Measurements from ENCODE around the gene NUP214.
"Not testable (repeated sequence)": the region's sequence is repeated elsewhere in the genome, so short reads cannot be mapped to it uniquely, and the experiment has no call there.

The NUP214 gene

GRCh38 chr9:131145245-131145644, 19.9 kb downstream of the NUP214 start:
- WGBS (ENCODE audit: insufficient coverage), result 89% methylated on average over 1 of the region's 2 CpGs
- Histone ChIP-seq H3K4me3 (ENCODE audit: control insufficient read depth in 1 of 7, extremely low read depth in 1 of 7, insufficient read depth in 4 of 7, low read depth in 2 of 7, low read length in 6 of 7) (no peak overlapping the region), H3K36me3 (ENCODE audit: control insufficient read depth in 4 of 4, insufficient read depth in 4 of 4, low read length in 3 of 4) (peaks cover 36 to 87% (median 59%) of the 10 kb centered on the region in 4 experiments), H3K27me3 (replicated peaks in 2 of 5; ENCODE audit: control insufficient read depth in 4 of 5, insufficient read depth in 5 of 5, low read length in 4 of 5) (no peaks in the 10 kb centered on the region), H3K27ac (ENCODE audit: insufficient read depth in 1 of 2, low read depth in 1 of 2, low read length in 2 of 2, poor library complexity in 1 of 2, severe bottlenecking in 2 of 2) (no peak overlapping the region), H3K9me3 (ENCODE audit: control extremely low read depth in 1 of 5, control insufficient read depth in 4 of 5, insufficient read depth in 2 of 5, low read depth in 1 of 5, low read length in 4 of 5) (no peaks in the 10 kb centered on the region), H3K4me1 (ENCODE audit: control extremely low read depth in 1 of 4, control insufficient read depth in 4 of 4, insufficient read depth in 4 of 4, low read length in 3 of 4) (peaks cover 0 to 13% (median 11%) of the 10 kb centered on the region in 4 experiments)
- ChIA-PET CTCF (interaction anchor here (1.1 kb wide), 1 partner anchor 11 kb away, joined by 3 read pairs; no protein-coding TSS in a partner anchor), POLR2A (no interaction called here)
- DNase-seq, result no peak

DNA sequence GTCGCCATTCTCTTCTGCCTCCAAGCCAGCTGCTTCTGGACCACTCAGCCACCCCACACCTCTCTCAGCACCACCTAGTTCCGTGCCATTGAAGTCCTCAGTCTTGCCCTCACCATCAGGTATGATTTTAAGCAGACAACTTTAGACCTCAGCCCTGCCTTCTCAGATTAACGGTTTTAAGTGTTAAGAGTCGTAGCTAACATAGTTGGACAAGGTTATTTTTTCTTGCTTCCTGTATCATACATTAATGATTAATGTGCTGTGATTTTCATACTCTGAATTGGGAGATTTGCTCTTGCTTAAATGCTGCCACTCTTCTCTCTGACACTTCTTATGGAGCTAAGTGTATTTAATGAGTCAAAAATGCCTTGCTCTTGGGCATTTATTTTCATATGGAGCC, 20.8 kb downstream of the NUP214 start:
- peaks cover 38 to 85% (median 60%) of the 10 kb centered on the region in 4 experiments for H3K36me3 ChIP-seq (ENCODE audit: control insufficient read depth in 4 of 4, insufficient read depth in 4 of 4, low read length in 3 of 4)
- POLR2A ChIA-PET, result no interaction called here

GRCh38 chr9:131148276-131148675, 22.9 kb downstream of the NUP214 start:
- Histone ChIP-seq H3K27ac (ENCODE audit: insufficient read depth in 1 of 2, low read depth in 1 of 2, low read length in 2 of 2, poor library complexity in 1 of 2, severe bottlenecking in 2 of 2) (peak overlapping the region; percentile 2 to 5), H3K4me1 (ENCODE audit: control extremely low read depth in 1 of 4, control insufficient read depth in 4 of 4, insufficient read depth in 4 of 4, low read length in 3 of 4) (peaks cover 0 to 18% (median 14%) of the 10 kb centered on the region in 4 experiments), H3K9me3 (ENCODE audit: control extremely low read depth in 1 of 5, control insufficient read depth in 4 of 5, insufficient read depth in 2 of 5, low read depth in 1 of 5, low read length in 4 of 5) (no peaks in the 10 kb centered on the region), H3K36me3 (ENCODE audit: control insufficient read depth in 4 of 4, insufficient read depth in 4 of 4, low read length in 3 of 4) (peaks cover 39 to 91% (median 65%) of the 10 kb centered on the region in 4 experiments), H3K27me3 (replicated peaks in 2 of 5; ENCODE audit: control insufficient read depth in 4 of 5, insufficient read depth in 5 of 5, low read length in 4 of 5) (no peaks in the 10 kb centered on the region), H3K4me3 (ENCODE audit: control insufficient read depth in 1 of 7, extremely low read depth in 1 of 7, insufficient read depth in 4 of 7, low read depth in 2 of 7, low read length in 6 of 7) (no peak overlapping the region)
- no peak for DNase-seq
- ChIA-PET POLR2A (no interaction called here), CTCF (no interaction called here)
- whole genome bisulfite sequencing (ENCODE audit: insufficient coverage), result no CpG with 5 or more reads among the region's 3 CpGs

More for the DNA sequence above, 20.8 kb downstream of the NUP214 start:
- WGBS (ENCODE audit: insufficient coverage), result 100% methylated on average over 2 of the region's 4 CpGs
- Histone ChIP-seq H3K27me3 (replicated peaks in 2 of 5; ENCODE audit: control insufficient read depth in 4 of 5, insufficient read depth in 5 of 5, low read length in 4 of 5) (no peaks in the 10 kb centered on the region), H3K4me3 (ENCODE audit: control insufficient read depth in 1 of 7, extremely low read depth in 1 of 7, insufficient read depth in 4 of 7, low read depth in 2 of 7, low read length in 6 of 7) (no peak overlapping the region), H3K9me3 (ENCODE audit: control extremely low read depth in 1 of 5, control insufficient read depth in 4 of 5, insufficient read depth in 2 of 5, low read depth in 1 of 5, low read length in 4 of 5) (no peaks in the 10 kb centered on the region), H3K4me1 (ENCODE audit: control extremely low read depth in 1 of 4, control insufficient read depth in 4 of 4, insufficient read depth in 4 of 4, low read length in 3 of 4) (peaks cover 0 to 18% (median 14%) of the 10 kb centered on the region in 4 experiments), H3K27ac (ENCODE audit: insufficient read depth in 1 of 2, low read depth in 1 of 2, low read length in 2 of 2, poor library complexity in 1 of 2, severe bottlenecking in 2 of 2) (no peak overlapping the region)
- no peak for DNase-seq
- CTCF ChIA-PET, result interaction anchor here (0.9 to 1.1 kb wide), 2 partner anchors 11 to 191 kb away, joined by 3 read pairs; no protein-coding TSS in a partner anchor

DNA sequence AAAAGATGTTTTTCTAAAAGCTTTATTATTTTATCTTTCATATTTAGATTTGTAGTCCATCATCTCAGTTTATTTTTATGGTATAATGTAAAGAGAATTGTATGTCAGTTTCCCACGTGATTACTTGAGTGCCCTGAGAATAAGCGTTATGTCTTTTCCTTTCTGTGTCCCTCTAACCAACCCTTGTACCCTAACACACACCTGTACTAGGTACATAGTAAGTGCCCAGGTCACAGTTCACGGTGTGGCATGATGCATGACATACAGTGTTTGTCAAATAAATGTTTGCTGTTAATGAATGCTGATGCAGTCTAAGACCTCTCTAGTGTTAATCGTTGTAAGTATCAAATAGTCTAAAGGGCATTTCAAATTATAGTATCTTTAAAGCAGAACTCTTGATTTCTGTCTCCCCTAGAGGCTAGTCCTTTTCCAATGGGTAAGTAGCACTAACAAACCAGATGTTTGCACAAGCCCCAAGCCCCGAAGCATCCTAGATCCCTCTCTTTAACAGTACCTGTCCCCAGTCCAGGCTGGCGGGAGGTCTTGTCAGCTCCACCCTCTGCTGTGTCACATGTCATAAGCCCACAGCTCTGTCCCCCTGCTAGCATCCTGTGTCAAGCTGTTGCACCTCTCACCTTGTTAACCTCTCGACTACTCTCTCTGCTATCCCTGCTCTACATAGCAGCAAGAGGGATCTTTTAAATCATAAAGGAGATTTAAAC, 23.7 kb downstream of the NUP214 start:
- no peaks in the 10 kb centered on the region for H3K9me3 ChIP-seq (ENCODE audit: control extremely low read depth in 1 of 5, control insufficient read depth in 4 of 5, insufficient read depth in 2 of 5, low read depth in 1 of 5, low read length in 4 of 5)
- POLR2A ChIA-PET, result interaction anchor here (0.7 to 1.0 kb wide), 2 partner anchors 11 to 24 kb away, joined by 3 read pairs; partner anchors contain the start of gene NUP214
- WGBS (ENCODE audit: insufficient coverage), result 90% methylated on average over 2 of the region's 7 CpGs
- peaks cover 0 to 18% (median 11%) of the 10 kb centered on the region in 4 experiments for H3K4me1 ChIP-seq (ENCODE audit: control extremely low read depth in 1 of 4, control insufficient read depth in 4 of 4, insufficient read depth in 4 of 4, low read length in 3 of 4)
- peak overlapping the region; percentile 17 to 73 for H3K27ac ChIP-seq (ENCODE audit: insufficient read depth in 1 of 2, low read depth in 1 of 2, low read length in 2 of 2, poor library complexity in 1 of 2, severe bottlenecking in 2 of 2)
- no peak overlapping the region for H3K4me3 ChIP-seq (ENCODE audit: control insufficient read depth in 1 of 7, extremely low read depth in 1 of 7, insufficient read depth in 4 of 7, low read depth in 2 of 7, low read length in 6 of 7)
- H3K36me3 ChIP-seq (ENCODE audit: control insufficient read depth in 4 of 4, insufficient read depth in 4 of 4, low read length in 3 of 4), result peaks cover 39 to 95% (median 68%) of the 10 kb centered on the region in 4 experiments
- no peak for DNase-seq
- CTCF ChIA-PET, result interaction anchor here (1.4 to 1.6 kb wide), 2 partner anchors 9 to 31 kb away, joined by 3 read pairs; no protein-coding TSS in a partner anchor
- H3K27me3 ChIP-seq (replicated peaks in 2 of 5; ENCODE audit: control insufficient read depth in 4 of 5, insufficient read depth in 5 of 5, low read length in 4 of 5), result no peaks in the 10 kb centered on the region

DNA sequence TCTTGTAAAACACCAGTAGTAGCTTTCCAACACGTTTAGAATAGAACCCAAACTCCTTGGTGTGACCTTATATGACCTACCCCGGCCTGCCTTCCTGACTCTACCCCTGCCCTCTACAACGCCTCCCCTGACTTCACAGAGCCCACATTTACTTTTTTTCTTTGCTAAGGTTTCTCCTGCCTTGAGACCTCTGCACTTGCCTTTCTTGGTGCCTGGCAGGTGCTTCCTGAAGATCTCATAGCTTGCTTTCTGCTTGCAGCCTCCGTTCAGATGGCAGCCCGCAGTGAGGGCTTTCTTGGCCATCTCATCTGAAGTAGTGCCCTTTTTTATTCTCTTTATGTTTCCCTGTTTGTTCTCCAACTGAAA, 24.3 kb downstream of the NUP214 start:
- CTCF ChIA-PET, result interaction anchor here (1.4 to 1.6 kb wide), 2 partner anchors 8 to 30 kb away, joined by 3 read pairs; no protein-coding TSS in a partner anchor
- H3K36me3 ChIP-seq (ENCODE audit: control insufficient read depth in 4 of 4, insufficient read depth in 4 of 4, low read length in 3 of 4), result peaks cover 44 to 95% (median 70%) of the 10 kb centered on the region in 4 experiments
- peak; percentile 36 to 89 (median 78) for DNase-seq
- H3K27me3 ChIP-seq (replicated peaks in 2 of 5; ENCODE audit: control insufficient read depth in 4 of 5, insufficient read depth in 5 of 5, low read length in 4 of 5), result no peaks in the 10 kb centered on the region
- WGBS (ENCODE audit: insufficient coverage), result 7% methylated on average over 3 of the region's 5 CpGs
- POLR2A ChIA-PET, result interaction anchor here (0.7 to 1.0 kb wide), 2 partner anchors 11 to 24 kb away, joined by 3 read pairs; partner anchors contain the start of gene NUP214
- H3K9me3 ChIP-seq (ENCODE audit: control extremely low read depth in 1 of 5, control insufficient read depth in 4 of 5, insufficient read depth in 2 of 5, low read depth in 1 of 5, low read length in 4 of 5), result no peaks in the 10 kb centered on the region
- peaks cover 0 to 18% (median 8%) of the 10 kb centered on the region in 4 experiments for H3K4me1 ChIP-seq (ENCODE audit: control extremely low read depth in 1 of 4, control insufficient read depth in 4 of 4, insufficient read depth in 4 of 4, low read length in 3 of 4)
- H3K27ac ChIP-seq (ENCODE audit: insufficient read depth in 1 of 2, low read depth in 1 of 2, low read length in 2 of 2, poor library complexity in 1 of 2, severe bottlenecking in 2 of 2), result peak overlapping the region; percentile 17 to 73
- no peak overlapping the region for H3K4me3 ChIP-seq (ENCODE audit: control insufficient read depth in 1 of 7, extremely low read depth in 1 of 7, insufficient read depth in 4 of 7, low read depth in 2 of 7, low read length in 6 of 7)

GRCh38 chr9:131153595-131153994, 28.2 kb downstream of the NUP214 start:
- WGBS (ENCODE audit: insufficient coverage), result 100% methylated on average over 3 of the region's 4 CpGs
- H3K9me3 ChIP-seq (ENCODE audit: control extremely low read depth in 1 of 5, control insufficient read depth in 4 of 5, insufficient read depth in 2 of 5, low read depth in 1 of 5, low read length in 4 of 5), result no peaks in the 10 kb centered on the region
- no peak for DNase-seq
- POLR2A ChIA-PET, result no interaction called here
- peaks cover 22 to 79% (median 53%) of the 10 kb centered on the region in 4 experiments for H3K36me3 ChIP-seq (ENCODE audit: control insufficient read depth in 4 of 4, insufficient read depth in 4 of 4, low read length in 3 of 4)
- no peaks in the 10 kb centered on the region for H3K27me3 ChIP-seq (replicated peaks in 2 of 5; ENCODE audit: control insufficient read depth in 4 of 5, insufficient read depth in 5 of 5, low read length in 4 of 5)
- no peak overlapping the region for H3K4me3 ChIP-seq (ENCODE audit: control insufficient read depth in 1 of 7, extremely low read depth in 1 of 7, insufficient read depth in 4 of 7, low read depth in 2 of 7, low read length in 6 of 7)
- no peak overlapping the region for H3K27ac ChIP-seq (ENCODE audit: insufficient read depth in 1 of 2, low read depth in 1 of 2, low read length in 2 of 2, poor library complexity in 1 of 2, severe bottlenecking in 2 of 2)
- CTCF ChIA-PET, result interaction anchor here (1.2 kb wide), 1 partner anchor 12 kb away, joined by 3 read pairs; no protein-coding TSS in a partner anchor
- peaks cover 0 to 18% (median 8%) of the 10 kb centered on the region in 4 experiments for H3K4me1 ChIP-seq (ENCODE audit: control extremely low read depth in 1 of 4, control insufficient read depth in 4 of 4, insufficient read depth in 4 of 4, low read length in 3 of 4)

GRCh38 chr9:131158673-131159072, 33.3 kb downstream of the NUP214 start:
- no CpG with 5 or more reads among the region's 1 CpG for WGBS (ENCODE audit: insufficient coverage)
- DNase-seq; H3K4me3 ChIP-seq (ENCODE audit: control insufficient read depth in 1 of 7, extremely low read depth in 1 of 7, insufficient read depth in 4 of 7, low read depth in 2 of 7, low read length in 6 of 7); H3K27ac ChIP-seq (ENCODE audit: insufficient read depth in 1 of 2, low read depth in 1 of 2, low read length in 2 of 2, poor library complexity in 1 of 2, severe bottlenecking in 2 of 2); H3K9me3 ChIP-seq (ENCODE audit: control extremely low read depth in 1 of 5, control insufficient read depth in 4 of 5, insufficient read depth in 2 of 5, low read depth in 1 of 5, low read length in 4 of 5); POLR2A ChIA-PET; H3K27me3 ChIP-seq (replicated peaks in 2 of 5; ENCODE audit: control insufficient read depth in 4 of 5, insufficient read depth in 5 of 5, low read length in 4 of 5); H3K4me1 ChIP-seq (ENCODE audit: control extremely low read depth in 1 of 4, control insufficient read depth in 4 of 4, insufficient read depth in 4 of 4, low read length in 3 of 4): not testable (repeated sequence)
- H3K36me3 ChIP-seq (ENCODE audit: control insufficient read depth in 4 of 4, insufficient read depth in 4 of 4, low read length in 3 of 4), result peaks cover 22 to 74% (median 52%) of the 10 kb centered on the region in 4 experiments
- CTCF ChIA-PET, result interaction anchor here (1.1 to 1.6 kb wide), 2 partner anchors 9 to 19 kb away, joined by 3 to 5 read pairs; no protein-coding TSS in a partner anchor
